GM19372 (cell line): Measurements from ENCODE around the gene CACNA2D2.

Experiments used
- ATAC-seq: cut with Tn5 transposase; IDR thresholded peaks from one replicate; pipeline ENCODE4 v1.9.1; 2021; ENCODE audit warnings: mild to moderate bottlenecking, low read depth, moderate library complexity; ENCODE audit not compliant: unreplicated experiment

CACNA2D2 gene

DNA sequence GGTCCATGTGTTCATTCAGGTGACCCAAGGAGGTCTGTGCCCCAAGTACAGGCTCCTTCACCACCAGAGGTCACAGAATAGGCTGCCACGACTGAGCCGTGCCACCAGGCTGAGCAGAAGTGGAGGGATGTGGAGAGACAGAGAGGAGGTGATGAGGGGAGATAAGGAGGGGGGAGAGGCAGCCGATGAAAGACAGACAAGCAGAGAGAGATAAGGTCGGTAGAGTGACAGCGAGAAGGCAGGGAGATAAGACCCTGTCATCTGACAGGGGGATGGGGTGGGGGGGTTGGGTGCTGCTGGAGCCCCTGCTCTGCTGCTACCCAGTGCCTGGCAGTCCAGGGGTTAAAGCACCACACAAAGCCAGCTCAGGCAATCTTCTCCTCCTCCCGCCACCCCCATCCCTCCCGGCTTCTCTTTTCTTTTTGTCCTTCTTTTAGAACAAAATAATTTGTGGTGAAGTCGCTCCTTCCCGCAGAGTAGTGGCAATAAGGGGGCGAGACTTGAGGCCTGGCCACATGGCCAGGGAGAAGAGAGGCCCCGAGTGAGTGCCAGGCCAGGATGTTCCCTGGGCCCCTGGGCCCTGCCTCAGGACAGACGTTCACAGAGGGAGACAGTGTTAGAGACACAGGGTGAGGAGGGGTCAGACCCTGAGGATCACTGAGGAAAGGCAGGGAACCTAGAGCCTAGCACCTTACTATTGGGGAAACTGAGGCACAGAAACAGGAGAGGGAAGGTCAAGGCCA lies 67.9 kb downstream of the CACNA2D2 start:
- no peak for ATAC-seq

GRCh38 chr3:50433954-50434353 lies 69.5 kb downstream of the CACNA2D2 start:
- no peak for ATAC-seq

DNA sequence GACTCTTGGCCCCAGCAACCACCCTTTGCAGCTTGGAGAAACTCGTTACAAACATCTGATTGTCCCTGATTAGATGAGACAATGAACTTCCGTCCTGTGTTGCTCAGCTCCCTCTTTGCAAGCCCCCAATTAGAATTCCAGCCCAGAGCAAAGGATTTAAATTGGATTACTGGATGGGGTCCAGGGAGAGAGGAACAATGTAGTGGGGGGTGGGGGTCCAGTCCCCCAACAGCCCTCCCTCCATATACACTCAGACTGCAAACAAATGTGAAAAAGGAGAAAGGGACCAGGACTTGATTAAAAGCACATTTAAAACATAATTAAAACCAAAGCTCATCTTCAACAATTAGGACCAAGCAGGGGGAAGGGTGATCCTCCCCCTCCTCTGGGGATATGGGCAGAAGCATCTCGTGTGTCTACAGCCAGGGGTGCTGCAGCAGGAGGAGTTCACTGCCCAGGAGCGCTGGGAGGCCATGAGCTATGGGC lies 72.4 kb downstream of the CACNA2D2 start:
- ATAC-seq, result no peak

- no peak for ATAC-seq
Observed at GRCh38 chr3:50430191-50430590, 73.2 kb downstream of the CACNA2D2 start.

GRCh38 chr3:50428007-50428633 lies 75.3 kb downstream of the CACNA2D2 start:
- ATAC-seq, result no peak

- ATAC-seq, result no peak
Observed at GRCh38 chr3:50427217-50427616, 76.2 kb downstream of the CACNA2D2 start.

- no peak for ATAC-seq
Observed at GRCh38 chr3:50425911-50426310, 77.5 kb downstream of the CACNA2D2 start.

DNA sequence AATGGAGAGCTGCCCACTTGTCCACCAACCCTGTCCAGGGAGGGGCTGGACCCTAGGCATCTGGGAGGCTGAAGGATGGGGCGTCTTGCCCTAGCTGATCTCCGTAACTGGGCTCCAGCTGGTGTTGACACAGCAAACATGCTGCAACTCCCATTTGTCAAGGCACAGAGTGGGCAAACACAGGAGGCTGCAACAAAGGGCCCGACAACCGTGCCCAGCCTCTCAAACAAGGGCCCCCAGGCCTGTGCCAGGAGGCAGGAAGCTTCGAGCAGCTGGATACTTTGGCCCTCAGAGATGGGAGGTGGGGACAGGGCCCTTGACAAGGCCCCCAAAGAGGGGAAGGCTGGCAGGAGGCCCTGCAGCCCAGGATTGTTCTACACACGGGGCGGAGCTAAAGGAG lies 79.9 kb downstream of the CACNA2D2 start:
- no peak for ATAC-seq

DNA sequence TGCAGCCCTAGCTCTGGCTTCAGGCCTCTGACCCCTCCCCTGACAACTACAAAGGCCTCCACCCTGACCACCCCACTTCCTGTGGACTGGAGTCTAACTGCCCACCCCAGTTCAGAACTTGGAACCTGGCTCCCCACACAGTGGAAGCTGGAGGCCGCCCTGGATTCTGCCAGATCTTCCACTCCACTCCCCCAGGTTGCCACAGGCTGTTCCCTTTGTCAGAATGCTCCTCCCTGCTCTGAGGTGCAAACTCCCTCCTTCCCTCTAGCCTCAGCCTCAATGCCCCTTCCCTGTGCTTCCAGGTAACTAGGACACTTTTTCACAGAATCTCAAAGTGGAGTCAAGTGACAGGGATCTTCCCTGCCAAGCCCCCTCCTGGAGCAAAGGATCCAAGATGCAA lies 81.3 kb downstream of the CACNA2D2 start:
- no peak for ATAC-seq

DNA sequence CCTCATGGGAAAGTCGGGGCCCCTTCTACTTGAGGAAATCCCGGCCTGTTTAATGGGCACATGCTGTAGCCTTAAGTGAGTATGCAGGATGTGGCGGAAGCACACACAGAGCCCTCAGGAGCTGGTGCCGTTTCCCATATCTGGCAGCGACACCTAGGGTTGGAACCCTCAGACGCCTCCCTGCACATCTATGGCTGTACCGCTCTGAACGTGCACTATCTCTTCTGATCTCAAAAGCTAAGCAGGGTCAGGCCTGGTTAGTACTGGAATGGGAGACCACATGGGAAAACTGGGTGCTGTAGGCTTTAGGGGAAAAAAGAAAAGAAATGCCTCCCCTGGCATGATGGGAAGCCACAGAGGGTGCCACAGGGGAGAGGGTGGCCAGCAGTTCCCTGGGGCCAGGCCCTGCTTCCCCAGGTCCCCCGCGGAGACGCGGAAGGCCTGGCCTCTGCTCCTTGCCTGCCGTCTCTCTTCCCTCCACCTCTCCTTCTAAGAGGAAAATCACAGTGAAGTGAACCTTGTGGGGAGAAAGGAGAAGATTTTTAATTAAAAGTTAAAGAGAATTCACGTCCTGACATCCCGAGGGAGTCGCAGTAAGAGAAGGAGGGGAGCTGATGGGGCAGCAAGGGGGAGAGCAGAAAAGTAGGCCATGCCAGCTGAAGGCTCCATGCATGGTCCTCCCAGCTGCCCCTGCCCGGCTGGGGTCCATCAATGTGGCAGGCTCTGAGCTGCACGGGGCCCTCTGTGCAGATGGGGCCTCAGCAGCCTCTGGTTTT lies 83.7 kb downstream of the CACNA2D2 start:
- no peak for ATAC-seq

- ATAC-seq, result no peak
Observed at GRCh38 chr3:50418850-50419249, 84.6 kb downstream of the CACNA2D2 start.

- no peak for ATAC-seq
Observed at GRCh38 chr3:50417637-50418033, 85.8 kb downstream of the CACNA2D2 start.

DNA sequence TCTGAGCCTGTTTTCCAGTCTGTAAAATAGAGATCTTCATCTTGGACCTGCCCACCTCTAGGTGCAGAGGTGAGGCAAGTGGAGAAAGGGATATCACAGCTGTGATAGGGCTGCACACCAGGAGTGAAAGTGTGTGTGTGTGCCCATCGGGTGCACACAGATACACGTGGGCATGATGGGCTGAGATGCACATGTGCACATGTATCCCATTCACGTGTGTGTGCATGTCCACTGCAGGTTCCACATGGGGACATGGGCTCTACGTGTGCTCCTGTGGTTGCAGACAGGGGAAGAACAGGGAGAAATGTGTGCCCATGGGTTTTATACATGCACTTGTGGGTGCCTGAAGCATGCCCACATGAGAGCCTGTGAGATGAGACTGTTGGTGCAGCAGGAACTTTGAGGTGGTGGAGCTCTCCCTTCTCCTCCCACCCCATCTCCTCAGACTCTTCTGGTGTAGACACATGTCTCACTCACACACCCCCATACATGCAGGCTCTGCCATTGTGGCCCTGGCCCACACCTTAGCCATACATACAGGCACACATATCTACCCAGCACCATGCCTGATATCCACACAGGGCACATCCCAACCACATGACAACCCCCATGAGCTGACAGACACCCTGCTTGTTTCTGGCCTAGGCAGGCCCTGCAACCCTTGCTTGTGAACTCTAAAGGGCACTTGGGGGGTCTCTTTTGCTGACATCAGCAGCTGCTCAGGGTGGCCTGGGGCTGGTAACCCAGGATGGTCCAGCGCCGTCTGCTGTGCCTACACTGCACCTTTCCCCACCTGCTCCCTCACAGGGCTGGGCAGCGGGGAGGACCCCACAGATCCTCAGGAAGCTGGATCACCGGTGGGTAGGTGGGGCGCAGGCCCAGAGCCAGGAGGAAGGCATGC lies 86.4 kb downstream of the CACNA2D2 start:
- no peak for ATAC-seq

- no peak for ATAC-seq
Observed at GRCh38 chr3:50415816-50416215, 87.6 kb downstream of the CACNA2D2 start.

DNA sequence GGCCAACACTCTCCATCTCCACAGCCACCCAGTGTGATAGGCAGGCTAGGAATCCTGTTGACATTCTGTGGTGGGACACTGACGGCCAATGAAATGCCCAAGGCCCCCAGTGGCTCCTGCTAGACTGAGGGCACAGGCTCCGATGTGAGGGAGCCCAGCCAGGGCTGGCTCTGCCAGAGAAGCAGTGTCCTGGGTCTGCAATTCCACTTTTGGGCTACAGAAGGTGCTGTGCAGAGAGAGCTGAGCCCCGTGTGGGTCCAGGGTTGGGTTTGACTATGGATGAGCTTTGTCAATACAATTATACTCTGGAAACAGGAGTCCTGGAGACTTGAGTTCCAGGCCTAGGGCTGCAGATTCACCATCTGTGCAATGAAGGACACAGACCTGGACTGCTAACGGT lies 88.4 kb downstream of the CACNA2D2 start:
- no peak for ATAC-seq

GRCh38 chr3:50414616-50415015 lies 88.8 kb downstream of the CACNA2D2 start:
- no peak for ATAC-seq

- no peak for ATAC-seq
Observed at GRCh38 chr3:50412231-50412754, 91.1 kb downstream of the CACNA2D2 start.

DNA sequence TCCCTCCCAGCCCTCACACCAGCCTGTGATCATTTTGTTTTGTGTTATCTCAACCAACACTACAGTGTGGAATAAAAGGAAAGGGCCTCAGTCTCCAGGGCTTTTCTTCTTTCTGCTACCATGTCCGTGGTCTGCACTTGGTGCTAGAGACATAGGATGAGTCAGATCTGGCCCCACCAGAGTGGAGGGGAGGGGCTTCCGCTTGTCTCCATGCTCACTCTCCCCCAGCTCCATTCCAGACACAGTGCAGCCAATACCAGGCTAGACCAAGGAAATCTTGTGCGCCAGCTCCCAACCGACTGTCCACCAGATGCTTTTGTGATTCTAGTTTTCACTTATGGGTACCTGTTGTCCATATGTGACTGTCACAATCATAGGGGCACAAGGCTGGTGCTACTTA lies 92.2 kb downstream of the CACNA2D2 start:
- no peak for ATAC-seq

GRCh38 chr3:50410608-50411139 lies 92.8 kb downstream of the CACNA2D2 start:
- ATAC-seq, result no peak

DNA sequence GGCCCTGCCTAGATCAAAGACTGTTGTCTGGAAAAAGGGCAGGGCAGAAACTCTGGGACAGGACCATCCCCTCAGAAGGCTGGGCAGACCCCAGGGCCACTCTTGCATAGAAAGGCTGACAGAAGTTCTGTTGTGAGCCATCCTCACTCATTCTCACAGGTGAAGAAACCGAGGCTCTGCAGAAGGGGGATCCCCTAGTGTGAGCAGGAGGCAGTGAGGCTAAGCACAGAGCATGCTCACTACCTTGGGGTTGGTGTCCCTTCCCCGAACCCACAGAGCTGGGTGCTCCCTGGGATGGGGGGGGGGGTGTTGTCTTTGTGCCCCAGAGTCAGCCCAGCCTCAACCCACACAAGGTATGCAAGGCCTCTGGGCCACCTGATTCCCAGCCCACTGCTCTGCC lies 93.2 kb downstream of the CACNA2D2 start:
- no peak for ATAC-seq
